ENCODE measurements around the gene EIF5. TPM values are rescaled to one million over a fixed set of nuclear protein-coding genes. Genes with fewer than 3 reads are reported as not detected.
A peak's percentile ranks its signal among the peaks of the same experiment; 100 is the strongest.

Gene EIF5
- polyA plus RNA-seq, 1 experiment = 477 TPM

DNA sequence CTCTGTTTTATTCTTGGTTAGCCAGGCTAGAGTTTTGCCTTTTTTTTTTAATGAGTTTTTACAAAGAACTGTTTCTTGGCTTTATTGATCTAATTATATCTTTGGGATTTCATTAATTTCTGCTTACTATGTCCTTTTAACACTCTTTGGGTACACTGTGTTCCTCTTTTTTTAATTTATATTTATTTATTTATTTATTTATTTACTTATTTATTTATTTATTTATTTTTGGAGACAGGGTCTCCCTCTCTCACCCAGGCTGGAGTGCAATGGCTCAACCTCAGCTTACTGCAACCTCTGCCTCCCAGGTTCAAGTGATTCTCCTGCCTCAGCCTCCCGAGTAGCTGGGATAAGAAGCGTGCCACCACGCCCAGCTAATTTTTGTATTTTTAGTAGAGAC lies 36.0 kb downstream of the EIF5 start:
- CTCF ChIA-PET = interaction anchor here (0.6 to 2.1 kb wide), 3 partner anchors 20 to 291 kb away, joined by 4 to 6 read pairs (median 5); no protein-coding TSS in a partner anchor
- no peaks in the 10 kb centered on the region for H3K27me3 ChIP-seq (ENCODE audit: control insufficient read depth, insufficient read depth, low read length)
- POLR2A ChIA-PET = no interaction called here
- H3K9me3 ChIP-seq (ENCODE audit: control insufficient read depth, insufficient read depth, low read length) = no peaks in the 10 kb centered on the region
- DNase-seq (ENCODE audit: low read depth, low spot score) = no peak
- H3K4me3 ChIP-seq (ENCODE audit: low read depth, low read length) = no peak overlapping the region
- TF ChIP-seq, protein P1, sequence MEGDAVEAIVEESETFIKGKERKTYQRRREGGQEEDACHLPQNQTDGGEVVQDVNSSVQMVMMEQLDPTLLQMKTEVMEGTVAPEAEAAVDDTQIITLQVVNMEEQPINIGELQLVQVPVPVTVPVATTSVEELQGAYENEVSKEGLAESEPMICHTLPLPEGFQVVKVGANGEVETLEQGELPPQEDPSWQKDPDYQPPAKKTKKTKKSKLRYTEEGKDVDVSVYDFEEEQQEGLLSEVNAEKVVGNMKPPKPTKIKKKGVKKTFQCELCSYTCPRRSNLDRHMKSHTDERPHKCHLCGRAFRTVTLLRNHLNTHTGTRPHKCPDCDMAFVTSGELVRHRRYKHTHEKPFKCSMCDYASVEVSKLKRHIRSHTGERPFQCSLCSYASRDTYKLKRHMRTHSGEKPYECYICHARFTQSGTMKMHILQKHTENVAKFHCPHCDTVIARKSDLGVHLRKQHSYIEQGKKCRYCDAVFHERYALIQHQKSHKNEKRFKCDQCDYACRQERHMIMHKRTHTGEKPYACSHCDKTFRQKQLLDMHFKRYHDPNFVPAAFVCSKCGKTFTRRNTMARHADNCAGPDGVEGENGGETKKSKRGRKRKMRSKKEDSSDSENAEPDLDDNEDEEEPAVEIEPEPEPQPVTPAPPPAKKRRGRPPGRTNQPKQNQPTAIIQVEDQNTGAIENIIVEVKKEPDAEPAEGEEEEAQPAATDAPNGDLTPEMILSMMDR (IDR thresholded peaks at IDR 0.05; ENCODE audit: low read depth, low read length) = no peak
- H3K27ac ChIP-seq (ENCODE audit: low read depth, low read length) = no peak overlapping the region

DNA sequence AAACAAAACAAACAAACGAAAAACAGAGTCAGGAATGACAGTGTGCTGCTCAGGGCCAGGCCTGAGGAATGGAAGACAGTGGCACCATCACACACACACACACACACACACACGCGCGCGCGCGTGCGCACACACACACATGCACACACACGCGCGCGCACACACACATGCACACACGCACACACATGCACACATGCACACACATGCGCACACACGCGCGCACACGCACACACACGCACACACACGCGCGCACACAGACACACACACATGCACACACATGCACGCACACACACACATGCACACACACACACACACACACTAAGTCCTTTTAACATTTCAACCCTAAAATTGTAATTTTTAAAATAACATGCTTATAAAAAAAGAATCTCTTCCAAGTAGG lies 38.0 kb downstream of the EIF5 start:
- ChIA-PET POLR2A (no interaction called here), CTCF (interaction anchor here (1.1 to 1.2 kb wide), 2 partner anchors 22 to 29 kb away, joined by 3 to 10 read pairs; no protein-coding TSS in a partner anchor)
- no peak for DNase-seq (ENCODE audit: low read depth, low spot score)
- Histone ChIP-seq H3K27ac (ENCODE audit: low read depth, low read length) (no peak overlapping the region), H3K4me3 (ENCODE audit: low read depth, low read length) (no peak overlapping the region), H3K27me3 (ENCODE audit: control insufficient read depth, insufficient read depth, low read length) (no peaks in the 10 kb centered on the region), H3K9me3 (ENCODE audit: control insufficient read depth, insufficient read depth, low read length) (no peaks in the 10 kb centered on the region)
- TF ChIP-seq, protein P1 (IDR thresholded peaks at IDR 0.05; ENCODE audit: low read depth, low read length) = no peak

DNA sequence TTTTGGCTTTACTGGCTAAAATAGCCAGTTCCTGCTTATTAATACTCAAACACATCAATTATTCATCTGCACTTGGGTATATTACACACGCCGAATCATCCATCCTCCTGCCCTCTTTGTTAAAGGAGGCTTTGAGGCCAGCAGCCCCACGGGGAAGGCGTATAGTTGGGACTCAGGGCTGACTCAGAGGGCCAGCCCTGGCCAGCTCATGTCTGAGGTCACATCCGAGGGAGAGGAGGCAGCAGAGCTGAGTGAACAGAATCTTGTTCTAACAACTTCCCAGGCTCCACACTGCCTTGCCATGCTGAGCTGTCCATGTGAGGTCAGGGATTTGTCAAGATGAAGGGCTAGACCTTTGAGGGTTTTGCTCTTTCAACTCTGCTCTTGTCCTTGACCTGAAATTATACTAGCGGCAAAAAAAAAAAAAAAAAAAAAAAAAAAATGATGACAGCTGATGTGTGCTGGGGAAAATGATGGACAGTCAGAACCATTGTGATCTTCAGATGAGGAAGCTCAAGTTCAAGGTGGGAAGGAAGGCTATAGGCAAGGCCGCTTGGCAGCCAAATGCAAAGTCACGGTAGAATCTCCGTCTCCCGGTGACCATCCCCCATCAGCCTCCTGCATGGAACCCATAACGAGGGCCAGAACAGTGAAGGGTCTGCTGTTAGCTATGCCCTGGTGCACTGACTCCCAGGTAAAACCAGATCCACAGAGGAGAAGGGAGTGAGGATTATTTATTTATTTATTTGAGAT lies 38.7 kb downstream of the EIF5 start:
- CTCF ChIA-PET = interaction anchor here (0.8 to 1.2 kb wide), 3 partner anchors 18 to 30 kb away, joined by 3 to 10 read pairs (median 3); no protein-coding TSS in a partner anchor
- peak overlapping the region; percentile 73 for H3K27ac ChIP-seq (ENCODE audit: low read depth, low read length)
- TF ChIP-seq, protein P1 (IDR thresholded peaks at IDR 0.05; ENCODE audit: low read depth, low read length) = no peak
- DNase-seq (ENCODE audit: low read depth, low spot score) = peak; percentile 76
- H3K4me3 ChIP-seq (ENCODE audit: low read depth, low read length) = no peak overlapping the region
- no peaks in the 10 kb centered on the region for H3K9me3 ChIP-seq (ENCODE audit: control insufficient read depth, insufficient read depth, low read length)
- POLR2A ChIA-PET = interaction anchor here (0.6 kb wide), 1 partner anchor 12 kb away, joined by 3 read pairs; no protein-coding TSS in a partner anchor
- H3K27me3 ChIP-seq (ENCODE audit: control insufficient read depth, insufficient read depth, low read length) = no peaks in the 10 kb centered on the region

DNA sequence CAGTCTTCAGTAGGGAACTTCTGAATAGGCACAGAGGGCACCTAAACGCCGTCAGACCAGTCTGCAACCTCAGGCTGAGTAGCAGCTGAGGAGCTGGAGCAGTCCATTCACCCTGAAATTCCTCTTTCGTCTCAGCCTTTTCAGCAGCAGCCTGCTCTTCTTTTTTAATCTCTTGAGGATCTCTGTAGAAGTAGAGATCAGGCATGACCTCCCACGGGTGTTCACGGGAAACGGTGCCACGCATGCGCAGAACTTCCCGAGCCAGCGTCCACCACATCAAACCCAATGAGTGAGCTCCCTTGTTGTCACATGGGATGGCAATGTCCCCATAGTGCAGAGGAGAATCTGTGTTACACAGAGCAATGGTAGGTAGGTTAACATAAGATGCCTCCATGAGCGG lies 40.1 kb downstream of the EIF5 start:
- H3K27me3 ChIP-seq (ENCODE audit: control insufficient read depth, insufficient read depth, low read length) = no peaks in the 10 kb centered on the region
- no peak for DNase-seq (ENCODE audit: low read depth, low spot score)
- TF ChIP-seq, protein P1 (IDR thresholded peaks at IDR 0.05; ENCODE audit: low read depth, low read length) = no peak
- H3K27ac ChIP-seq (ENCODE audit: low read depth, low read length) = no peak overlapping the region
- H3K9me3 ChIP-seq (ENCODE audit: control insufficient read depth, insufficient read depth, low read length) = no peaks in the 10 kb centered on the region
- H3K4me3 ChIP-seq (ENCODE audit: low read depth, low read length) = no peak overlapping the region
- ChIA-PET POLR2A (no interaction called here), CTCF (interaction anchor here (6.3 kb wide), 1 partner anchor 18 kb away, joined by 35 read pairs; no protein-coding TSS in a partner anchor)

DNA sequence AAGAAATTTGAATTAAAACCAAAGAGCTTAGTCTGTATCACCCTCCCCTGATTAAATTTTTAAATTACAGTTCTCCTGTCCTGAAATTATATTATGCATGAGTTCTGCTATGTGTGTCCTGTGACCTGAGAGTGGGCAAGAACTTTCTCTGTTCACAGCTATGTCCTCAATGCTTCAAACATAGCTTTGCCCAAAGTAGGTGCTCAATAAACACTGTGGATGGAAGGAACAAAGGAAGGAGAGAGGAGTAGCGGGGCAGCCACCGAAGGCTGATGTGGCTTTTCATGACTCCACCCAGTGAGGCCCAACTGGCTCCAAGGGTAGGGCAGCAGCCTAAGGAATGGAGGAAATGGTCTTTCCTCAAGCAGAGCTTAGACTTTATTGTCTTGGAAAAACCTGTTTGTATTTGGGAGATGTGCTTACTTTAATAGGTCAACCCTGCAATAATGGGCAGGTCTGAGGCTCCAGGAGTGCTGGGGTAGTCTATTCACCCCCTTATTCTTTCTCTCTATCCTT lies 43.5 kb downstream of the EIF5 start:
- Histone ChIP-seq H3K27ac (ENCODE audit: low read depth, low read length) (no peak overlapping the region), H3K9me3 (ENCODE audit: control insufficient read depth, insufficient read depth, low read length) (no peaks in the 10 kb centered on the region), H3K27me3 (ENCODE audit: control insufficient read depth, insufficient read depth, low read length) (no peaks in the 10 kb centered on the region), H3K4me3 (ENCODE audit: low read depth, low read length) (no peak overlapping the region)
- TF ChIP-seq, protein P1 (IDR thresholded peaks at IDR 0.05; ENCODE audit: low read depth, low read length) = no peak
- CTCF ChIA-PET = interaction anchor here (6.3 kb wide), 1 partner anchor 15 kb away, joined by 35 read pairs; no protein-coding TSS in a partner anchor
- POLR2A ChIA-PET = no interaction called here
- DNase-seq (ENCODE audit: low read depth, low spot score) = no peak
